Measurements from ENCODE around the gene CPLX3.

The CPLX3 gene

GRCh38 chr15:74802290-74802689 is 24.1 kb upstream of the CPLX3 start:
- no peak for TF ChIP-seq POLR2AphosphoS5 (IDR thresholded peaks at IDR 0.05; ENCODE audit: low read depth, low read length)
- TF ChIP-seq FOXP2 (optimal IDR thresholded peaks at IDR 0.05; ENCODE audit: borderline replicate concordance, extremely low read depth, extremely low read length, insufficient read depth): no peak
- TF ChIP-seq TAF1 (IDR thresholded peaks at IDR 0.05; ENCODE audit: borderline replicate concordance, insufficient read depth, low read length): no peak
- TF ChIP-seq SIN3A (IDR thresholded peaks at IDR 0.05; ENCODE audit: borderline replicate concordance, insufficient read depth, low read length): no peak
- TF ChIP-seq REST (IDR thresholded peaks at IDR 0.05; ENCODE audit: insufficient read depth in 1 of 2, low read depth in 2 of 2, low read length in 2 of 2): no peak

- TF ChIP-seq POLR2AphosphoS5 (IDR thresholded peaks at IDR 0.05; ENCODE audit: low read depth, low read length) (no peak), SIN3A (IDR thresholded peaks at IDR 0.05; ENCODE audit: borderline replicate concordance, insufficient read depth, low read length) (no peak), REST (IDR thresholded peaks at IDR 0.05; ENCODE audit: insufficient read depth in 1 of 2, low read depth in 2 of 2, low read length in 2 of 2) (no peak), TAF1 (IDR thresholded peaks at IDR 0.05; ENCODE audit: borderline replicate concordance, insufficient read depth, low read length) (no peak), FOXP2 (optimal IDR thresholded peaks at IDR 0.05; ENCODE audit: borderline replicate concordance, extremely low read depth, extremely low read length, insufficient read depth) (no peak)
These were observed 23.5 kb upstream of the CPLX3 start for GRCh38 chr15:74802862-74803447.

- TF ChIP-seq REST (IDR thresholded peaks at IDR 0.05; ENCODE audit: insufficient read depth in 1 of 2, low read depth in 2 of 2, low read length in 2 of 2) (no peak), POLR2AphosphoS5 (IDR thresholded peaks at IDR 0.05; ENCODE audit: low read depth, low read length) (no peak), FOXP2 (optimal IDR thresholded peaks at IDR 0.05; ENCODE audit: borderline replicate concordance, extremely low read depth, extremely low read length, insufficient read depth) (no peak), SIN3A (IDR thresholded peaks at IDR 0.05; ENCODE audit: borderline replicate concordance, insufficient read depth, low read length) (no peak), TAF1 (IDR thresholded peaks at IDR 0.05; ENCODE audit: borderline replicate concordance, insufficient read depth, low read length) (no peak)
These were observed 21.5 kb upstream of the CPLX3 start for GRCh38 chr15:74804935-74805334.

- TF ChIP-seq SIN3A (IDR thresholded peaks at IDR 0.05; ENCODE audit: borderline replicate concordance, insufficient read depth, low read length) (no peak), FOXP2 (optimal IDR thresholded peaks at IDR 0.05; ENCODE audit: borderline replicate concordance, extremely low read depth, extremely low read length, insufficient read depth) (no peak), TAF1 (IDR thresholded peaks at IDR 0.05; ENCODE audit: borderline replicate concordance, insufficient read depth, low read length) (no peak), REST (IDR thresholded peaks at IDR 0.05; ENCODE audit: insufficient read depth in 1 of 2, low read depth in 2 of 2, low read length in 2 of 2) (no peak)
These were observed 19.1 kb upstream of the CPLX3 start for GRCh38 chr15:74807282-74807681.
